ENCODE results near the gene MAP4. TPM values are rescaled to one million over a fixed set of nuclear protein-coding genes. Genes with fewer than 3 reads are reported as not detected.

MAP4 gene
- total RNA-seq, 1 donor from 2014 or later: 275 TPM

DNA sequence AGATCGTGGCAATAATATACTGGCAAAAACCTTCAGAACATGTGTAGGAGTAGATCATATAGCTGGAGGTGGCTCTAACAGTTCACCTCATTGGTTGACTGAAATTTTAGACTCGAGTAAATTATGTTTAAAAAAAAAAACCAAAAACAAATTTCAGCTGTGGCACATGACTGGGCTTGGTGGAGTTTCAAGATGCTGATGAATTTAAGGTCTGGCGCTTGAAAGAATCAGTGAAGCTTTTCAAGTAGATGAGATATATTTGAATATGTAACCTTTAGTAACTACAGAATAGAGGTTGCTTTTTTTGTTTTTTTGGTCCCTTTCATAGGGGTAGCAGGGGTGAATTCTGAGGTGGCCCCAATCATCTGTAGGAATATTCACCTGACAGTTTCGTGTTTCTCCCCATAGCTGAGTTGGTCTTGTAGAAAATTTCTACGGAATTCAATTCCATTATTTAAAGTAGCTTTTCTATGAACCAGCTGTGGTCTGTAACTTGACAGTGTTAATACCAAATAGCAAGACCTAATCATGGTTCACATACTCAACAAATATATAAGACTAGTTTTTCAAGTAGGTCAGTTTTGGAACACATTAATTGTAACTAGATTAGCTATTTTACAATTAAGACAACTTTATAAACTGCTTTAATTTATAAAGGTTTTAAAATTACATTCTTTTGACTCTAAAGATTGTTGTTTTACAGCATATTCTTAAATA is 65.6 kb downstream of the MAP4 start:
- DNase-seq (ENCODE audit: extremely low spot score, unreplicated experiment): no peak
- TF ChIP-seq, protein P1, sequence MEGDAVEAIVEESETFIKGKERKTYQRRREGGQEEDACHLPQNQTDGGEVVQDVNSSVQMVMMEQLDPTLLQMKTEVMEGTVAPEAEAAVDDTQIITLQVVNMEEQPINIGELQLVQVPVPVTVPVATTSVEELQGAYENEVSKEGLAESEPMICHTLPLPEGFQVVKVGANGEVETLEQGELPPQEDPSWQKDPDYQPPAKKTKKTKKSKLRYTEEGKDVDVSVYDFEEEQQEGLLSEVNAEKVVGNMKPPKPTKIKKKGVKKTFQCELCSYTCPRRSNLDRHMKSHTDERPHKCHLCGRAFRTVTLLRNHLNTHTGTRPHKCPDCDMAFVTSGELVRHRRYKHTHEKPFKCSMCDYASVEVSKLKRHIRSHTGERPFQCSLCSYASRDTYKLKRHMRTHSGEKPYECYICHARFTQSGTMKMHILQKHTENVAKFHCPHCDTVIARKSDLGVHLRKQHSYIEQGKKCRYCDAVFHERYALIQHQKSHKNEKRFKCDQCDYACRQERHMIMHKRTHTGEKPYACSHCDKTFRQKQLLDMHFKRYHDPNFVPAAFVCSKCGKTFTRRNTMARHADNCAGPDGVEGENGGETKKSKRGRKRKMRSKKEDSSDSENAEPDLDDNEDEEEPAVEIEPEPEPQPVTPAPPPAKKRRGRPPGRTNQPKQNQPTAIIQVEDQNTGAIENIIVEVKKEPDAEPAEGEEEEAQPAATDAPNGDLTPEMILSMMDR (IDR thresholded peaks at IDR 0.05): no peak
- H3K4me1 Mint-ChIP-seq (ENCODE audit: unreplicated experiment): peaks cover 2% of the 10 kb centered on the region
- no peaks in the 10 kb centered on the region for H3K27me3 Mint-ChIP-seq (ENCODE audit: unreplicated experiment)
- H3K9me3 Mint-ChIP-seq (ENCODE audit: unreplicated experiment): no peaks in the 10 kb centered on the region
- H3K27ac Mint-ChIP-seq (ENCODE audit: unreplicated experiment): no peak overlapping the region
- H3K36me3 Mint-ChIP-seq (ENCODE audit: unreplicated experiment): peaks cover 4% of the 10 kb centered on the region
- no peak overlapping the region for H3K4me3 Mint-ChIP-seq (ENCODE audit: unreplicated experiment)

- H3K4me3 Mint-ChIP-seq (ENCODE audit: unreplicated experiment): no peak overlapping the region
- peaks cover 2% of the 10 kb centered on the region for H3K4me1 Mint-ChIP-seq (ENCODE audit: unreplicated experiment)
- no peaks in the 10 kb centered on the region for H3K27me3 Mint-ChIP-seq (ENCODE audit: unreplicated experiment)
- TF ChIP-seq, protein P1 (IDR thresholded peaks at IDR 0.05): no peak
- no peak overlapping the region for H3K27ac Mint-ChIP-seq (ENCODE audit: unreplicated experiment)
- H3K36me3 Mint-ChIP-seq (ENCODE audit: unreplicated experiment): peaks cover 4% of the 10 kb centered on the region
- DNase-seq (ENCODE audit: extremely low spot score, unreplicated experiment): no peak
- no peaks in the 10 kb centered on the region for H3K9me3 Mint-ChIP-seq (ENCODE audit: unreplicated experiment)
These were observed 66.2 kb downstream of the MAP4 start for GRCh38 chr3:47949979-47950378.

- H3K4me3 Mint-ChIP-seq (ENCODE audit: unreplicated experiment): no peak overlapping the region
- H3K27ac Mint-ChIP-seq (ENCODE audit: unreplicated experiment): no peak overlapping the region
- no peaks in the 10 kb centered on the region for H3K27me3 Mint-ChIP-seq (ENCODE audit: unreplicated experiment)
These were observed 76.0 kb downstream of the MAP4 start for GRCh38 chr3:47940232-47940631.

GRCh38 chr3:47932421-47932820 is 83.8 kb downstream of the MAP4 start:
- no peak for DNase-seq (ENCODE audit: extremely low spot score, unreplicated experiment)
- TF ChIP-seq, protein P1 (IDR thresholded peaks at IDR 0.05): no peak
- H3K9me3 Mint-ChIP-seq (ENCODE audit: unreplicated experiment): no peaks in the 10 kb centered on the region
- H3K27ac Mint-ChIP-seq (ENCODE audit: unreplicated experiment): no peak overlapping the region
- no peaks in the 10 kb centered on the region for H3K27me3 Mint-ChIP-seq (ENCODE audit: unreplicated experiment)
- H3K36me3 Mint-ChIP-seq (ENCODE audit: unreplicated experiment): peaks cover 6% of the 10 kb centered on the region
- no peak overlapping the region for H3K4me3 Mint-ChIP-seq (ENCODE audit: unreplicated experiment)
- H3K4me1 Mint-ChIP-seq (ENCODE audit: unreplicated experiment): no peaks in the 10 kb centered on the region

More at GRCh38 chr3:47940232-47940631, 76.0 kb downstream of the MAP4 start:
- DNase-seq (ENCODE audit: extremely low spot score, unreplicated experiment): no peak
- TF ChIP-seq, protein P1 (IDR thresholded peaks at IDR 0.05): no peak
- no peaks in the 10 kb centered on the region for H3K9me3 Mint-ChIP-seq (ENCODE audit: unreplicated experiment)
- H3K36me3 Mint-ChIP-seq (ENCODE audit: unreplicated experiment): no peaks in the 10 kb centered on the region
- peaks cover 21% of the 10 kb centered on the region for H3K4me1 Mint-ChIP-seq (ENCODE audit: unreplicated experiment)

DNA sequence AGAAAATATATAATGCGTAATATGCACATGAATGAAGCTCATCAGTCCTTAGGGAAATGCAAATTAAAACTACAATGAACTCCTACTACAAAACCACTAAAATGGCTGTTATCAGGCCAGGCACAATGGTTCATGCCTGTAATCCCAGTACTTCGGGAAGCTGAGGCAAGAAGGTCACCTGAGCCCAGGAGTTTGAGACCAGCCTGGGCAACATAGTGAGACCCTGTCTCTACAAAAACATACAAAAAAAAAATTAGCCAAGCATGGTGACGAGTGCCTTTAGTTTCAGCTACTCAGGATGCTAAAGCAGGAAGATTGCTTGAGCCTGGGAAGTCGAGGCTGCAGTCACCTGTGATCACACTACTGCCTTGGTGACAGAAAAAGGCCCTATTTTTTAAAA is 85.2 kb downstream of the MAP4 start:
- H3K4me1 Mint-ChIP-seq (ENCODE audit: unreplicated experiment): no peaks in the 10 kb centered on the region
- no peak for DNase-seq (ENCODE audit: extremely low spot score, unreplicated experiment)
- TF ChIP-seq, protein P1 (IDR thresholded peaks at IDR 0.05): no peak

More for the DNA sequence above, 85.2 kb downstream of the MAP4 start:
- Mint-ChIP-seq H3K27me3 (ENCODE audit: unreplicated experiment) (no peaks in the 10 kb centered on the region), H3K36me3 (ENCODE audit: unreplicated experiment) (peaks cover 12% of the 10 kb centered on the region), H3K27ac (ENCODE audit: unreplicated experiment) (no peak overlapping the region), H3K9me3 (ENCODE audit: unreplicated experiment) (no peaks in the 10 kb centered on the region), H3K4me3 (ENCODE audit: unreplicated experiment) (no peak overlapping the region)

Data from osteocyte (in vitro differentiated cells).